Mucosa of gallbladder (tissue), 1 donor: ENCODE results near the gene PCID2. TPM values are rescaled to one million over a fixed set of nuclear protein-coding genes. Genes with fewer than 3 reads are reported as not detected.

Experiments used
- total RNA-seq: library from RNA; stranded (reverse); gene quantifications from one replicate; pipeline ENCODE4 v1.2.1, GENCODE V29; 2021
- donor health status: DM: no; HTN: no; CAD: no.

PCID2 gene
- total RNA-seq, 1 donor from 2014 or later: 35.0 TPM

Other genes with a start within 250 kb of the PCID2 start
- 91.8 TPM for gene MCF2L, start 239.5 kb downstream of the PCID2 start, total RNA-seq
- gene F7, start 102.9 kb downstream of the PCID2 start, total RNA-seq: 0.26 TPM
- gene F10, start 85.9 kb downstream of the PCID2 start, total RNA-seq: 8.2 TPM
- gene PROZ, start 50.0 kb downstream of the PCID2 start, total RNA-seq: not detected
- 55.4 TPM for gene CUL4A, start 944 bp upstream of the PCID2 start, total RNA-seq
- gene LAMP1, start 88.6 kb upstream of the PCID2 start, total RNA-seq: 306 TPM
- 33.3 TPM for gene GRTP1, start 155.5 kb upstream of the PCID2 start, total RNA-seq
- 4.7 TPM for gene ADPRHL1, start 244.8 kb upstream of the PCID2 start, total RNA-seq